ENCODE measurements around the gene FADS1. TPM values are rescaled to one million over a fixed set of nuclear protein-coding genes. Genes with fewer than 3 reads are reported as not detected.

Gene FADS1
- total and polyA plus RNA-seq, 2 of the 8 experiments (the other 6 are each of a cell fraction or from before 2014, with no cell fraction given), result 115 to 141 TPM

- Histone ChIP-seq H3K23me2 (ENCODE audit: low read depth, low read length) (no peaks in the 10 kb centered on the region), H2BK5ac (ENCODE audit: low read depth, low read length) (no peak overlapping the region), H2BK12ac (ENCODE audit: low read depth, low read length) (peak overlapping the region; percentile 80; the same call in 1 of the 2 replicates), H3K4ac (replicated peaks; ENCODE audit: insufficient read length, low read depth, low read length) (peak overlapping the region; percentile 32), H3K79me2 (ENCODE audit: control insufficient read depth in 1 of 2, insufficient read depth in 2 of 2, low read length in 2 of 2) (no peaks in the 10 kb centered on the region), H3K4me1 (replicated peaks in 1 of 4; ENCODE audit: control insufficient read depth in 3 of 4, insufficient read depth in 4 of 4, low read length in 3 of 4) (peaks cover 0 to 16% (median 8%) of the 10 kb centered on the region in 4 experiments; a peak in 6 of 7 replicates), H4K91ac (replicated peaks; ENCODE audit: insufficient read length, low read length) (no peak overlapping the region), H3K79me1 (ENCODE audit: low read depth, low read length) (no peaks in the 10 kb centered on the region), H4K5ac (ENCODE audit: insufficient read length, low read depth, low read length) (no peak overlapping the region), H3K4me3 (ENCODE audit: extremely low read depth in 1 of 4, insufficient read depth in 2 of 4, low read depth in 3 of 4, low read length in 4 of 4) (no peak overlapping the region), H3K27ac (ENCODE audit: low read depth, low read length) (no peak overlapping the region), H3K4me2 (ENCODE audit: insufficient read depth in 1 of 2, low read depth in 2 of 2, low read length in 2 of 2) (no peak overlapping the region), H3K9me3 (ENCODE audit: insufficient read depth in 2 of 2, low read depth in 1 of 2, low read length in 1 of 2) (no peaks in the 10 kb centered on the region), H2BK120ac (replicated peaks; ENCODE audit: low read depth, low read length) (no peak overlapping the region), H3K56ac (replicated peaks; ENCODE audit: insufficient read length, low read depth, low read length) (no peak overlapping the region), H3K18ac (ENCODE audit: extremely low read depth, low read length) (peak overlapping the region; percentile 32), H3K14ac (ENCODE audit: insufficient read length) (no peak overlapping the region), H4K8ac (ENCODE audit: extremely low read depth, insufficient read depth, low read length) (no peak overlapping the region), H3K23ac (ENCODE audit: insufficient read length) (no peak overlapping the region), H3K9ac (replicated peaks in 1 of 4; ENCODE audit: extremely low read depth in 1 of 4, low read depth in 3 of 4, low read length in 3 of 4) (no peak overlapping the region), H4K20me1 (replicated peaks in 1 of 2; ENCODE audit: control insufficient read depth in 1 of 2, insufficient read depth in 2 of 2, low read length in 2 of 2) (no peaks in the 10 kb centered on the region), H2AK5ac (ENCODE audit: low read depth, low read length) (peak overlapping the region; percentile 13; the same call in 1 of the 2 replicates), H3K36me3 (ENCODE audit: control insufficient read depth in 2 of 4, insufficient read depth in 4 of 4, low read length in 3 of 4) (no peaks in the 10 kb centered on the region), H2BK20ac (ENCODE audit: low read length) (no peak overlapping the region), H3K27me3 (replicated peaks in 1 of 4; ENCODE audit: control insufficient read depth in 3 of 4, extremely low read depth in 1 of 4, insufficient read depth in 3 of 4, low read length in 3 of 4) (no peaks in the 10 kb centered on the region), H2BK15ac (ENCODE audit: low read length) (peak overlapping the region; percentile 81; the same call in 1 of the 2 replicates), H2AFZ (ENCODE audit: low read length) (no peak overlapping the region)
- DNase-seq (ENCODE audit: low read depth in 1 of 2, low spot score in 2 of 2), result peak in 1 of 2 experiments; percentile 43
- ChIA-PET POLR2A (ENCODE audit: partially characterized antibody) (interaction anchor here (1.4 to 1.6 kb wide), 3 partner anchors 11 to 51 kb away, joined by 3 to 6 read pairs (median 4); partner anchors contain the start of gene MYRF), CTCF (ENCODE audit: partially characterized antibody) (interaction anchor here (1.1 to 5.3 kb wide), 11 partner anchors 9 to 134 kb away, joined by 3 to 38 read pairs (median 9); partner anchors contain the start of gene MYRF)
- peak; percentile 76; the same call in 1 of the 2 replicates for TF ChIP-seq KDM1A (IDR thresholded peaks at IDR 0.05; ENCODE audit: borderline replicate concordance, low read length)
- TF ChIP-seq SUZ12 (IDR thresholded peaks at IDR 0.05; ENCODE audit: low read length), result no peak
- no peak for FAIRE-seq
- WGBS, 2 experiments (ENCODE audit: extremely low coverage in 1 of 2, insufficient coverage in 1 of 2, insufficient read length in 1 of 2, insufficient replicate concordance in 2 of 2, low coverage in 1 of 2, low lambda C conversion rate in 2 of 2, missing lambda C conversion rate in 1 of 2), result 91% methylated on average over 21 of the region's 23 CpGs; no CpG with 5 or more reads in 1 of the 2 experiments
Measured at GRCh38 chr11:61763930-61764605, 52.7 kb downstream of the FADS1 start.
